GM21447 (cell line): ENCODE results near the gene ZMAT5.
"Not testable (repeated sequence)": the region's sequence is repeated elsewhere in the genome, so short reads cannot be mapped to it uniquely, and the experiment has no call there.

ENCODE experiments used
- ATAC-seq: cut with Tn5 transposase; IDR thresholded peaks from one replicate; pipeline ENCODE4 v1.9.1; 2021; ENCODE audit not compliant: unreplicated experiment

Gene ZMAT5

GRCh38 chr22:29755889-29756288 lies 10.9 kb downstream of the ZMAT5 start:
- no peak for ATAC-seq

GRCh38 chr22:29754658-29755395 lies 12.0 kb downstream of the ZMAT5 start:
- not testable (repeated sequence) for ATAC-seq

- ATAC-seq: no peak
Observed at GRCh38 chr22:29753808-29754657, 12.8 kb downstream of the ZMAT5 start.

- ATAC-seq: no peak
Observed at GRCh38 chr22:29751669-29752068, 15.1 kb downstream of the ZMAT5 start.

GRCh38 chr22:29750559-29751538 lies 16.0 kb downstream of the ZMAT5 start:
- no peak for ATAC-seq

GRCh38 chr22:29750029-29750428 lies 16.8 kb downstream of the ZMAT5 start:
- no peak for ATAC-seq

GRCh38 chr22:29748248-29748893 lies 18.4 kb downstream of the ZMAT5 start:
- ATAC-seq: no peak

GRCh38 chr22:29747832-29748231 lies 19.0 kb downstream of the ZMAT5 start:
- no peak for ATAC-seq

- ATAC-seq: no peak
Observed at GRCh38 chr22:29744902-29745301, 21.9 kb downstream of the ZMAT5 start.

GRCh38 chr22:29742326-29742725 lies 24.5 kb downstream of the ZMAT5 start:
- ATAC-seq: no peak

GRCh38 chr22:29741926-29742325 lies 24.9 kb downstream of the ZMAT5 start:
- ATAC-seq: no peak

GRCh38 chr22:29740216-29740615 lies 26.6 kb downstream of the ZMAT5 start:
- no peak for ATAC-seq

- ATAC-seq: no peak
Observed at GRCh38 chr22:29739346-29739875, 27.4 kb downstream of the ZMAT5 start.

GRCh38 chr22:29738118-29738815 lies 28.5 kb downstream of the ZMAT5 start:
- no peak for ATAC-seq

- no peak for ATAC-seq
Observed at GRCh38 chr22:29737251-29738117, 29.3 kb downstream of the ZMAT5 start.

- ATAC-seq: no peak
Observed at GRCh38 chr22:29735416-29735815, 31.4 kb downstream of the ZMAT5 start.

GRCh38 chr22:29734838-29735237 lies 32.0 kb downstream of the ZMAT5 start:
- ATAC-seq: no peak

- no peak for ATAC-seq
Observed at GRCh38 chr22:29734406-29734805, 32.4 kb downstream of the ZMAT5 start.
